GM23338 (cell line): ENCODE measurements around the gene SCG3. TPM values are rescaled to one million over a fixed set of nuclear protein-coding genes. Genes with fewer than 3 reads are reported as not detected.

ENCODE experiments used
- ATAC-seq: fragments of 200-7000 bp; cut with Tn5 transposase; 3 replicates; pipeline ENCODE4 v1.9.1; 2020
- DNase-seq: peaks from one replicate; pipeline ENCODE4 v3.0.0-alpha.2; 2015; ENCODE audit warnings: low spot score
- H2AFZ ChIP-seq: fragments of 200-600 bp; sonication (generic); 2 replicates; pipeline ENCODE4 v1.8.0; 2016; ENCODE audit warnings: antibody characterized with exemption, mild to moderate bottlenecking, moderate library complexity
- H3F3A ChIP-seq: fragments of 200-600 bp; sonication (generic); replicated peaks from 2 replicates; pipeline ENCODE4 v1.8.0; 2017; ENCODE audit warnings: antibody characterized with exemption, mixed run types, low read depth
- H3K27ac ChIP-seq: fragments of 200-600 bp; sonication (generic); 2 replicates; pipeline ENCODE4 v1.6.1; 2016; ENCODE audit warnings: low read depth
- H3K27me3 ChIP-seq: fragments of 200-600 bp; sonication (generic); 2 replicates; pipeline ENCODE4 v1.8.0; 2016; ENCODE audit warnings: mild to moderate bottlenecking, mixed run types, moderate library complexity; ENCODE audit not compliant: insufficient read depth
- H3K36me3 ChIP-seq: fragments of 200-600 bp; sonication (generic); 2 replicates; pipeline ENCODE4 v1.8.0; 2016; ENCODE audit warnings: mild to moderate bottlenecking; ENCODE audit not compliant: insufficient read depth
- H3K4me1 ChIP-seq: fragments of 200-600 bp; sonication (generic); 2 replicates; pipeline ENCODE4 v1.8.0; 2016; ENCODE audit warnings: mild to moderate bottlenecking, moderate library complexity; ENCODE audit not compliant: insufficient read depth
- H3K4me2 ChIP-seq: fragments of 200-600 bp; sonication (generic); 2 replicates; pipeline ENCODE4 v1.7.1; 2017; ENCODE audit warnings: mixed run types
- H3K4me3 ChIP-seq: fragments of 200-600 bp; sonication (generic); 2 replicates; pipeline ENCODE4 v1.6.1; 2016; ENCODE audit warnings: mixed run types
- H3K79me2 ChIP-seq: fragments of 200-600 bp; sonication (generic); replicated peaks from 2 replicates; pipeline ENCODE4 v1.8.0; 2017; ENCODE audit warnings: mild to moderate bottlenecking; ENCODE audit not compliant: insufficient read depth
- H3K9me2 ChIP-seq: fragments of 200-600 bp; sonication (generic); 2 replicates; pipeline ENCODE4 v1.8.0; 2017; ENCODE audit not compliant: insufficient read depth
- H4K20me1 ChIP-seq: fragments of 200-600 bp; sonication (generic); replicated peaks from 2 replicates; pipeline ENCODE4 v1.8.0; 2017; ENCODE audit warnings: mild to moderate bottlenecking; ENCODE audit not compliant: insufficient read depth
- H3K27ac Mint-ChIP-seq: 2 replicates; pipeline ENCODE4 v1.8.0; 2020; ENCODE audit warnings: inconsistent platforms, mild to moderate bottlenecking, moderate library complexity, mixed read lengths
- H3K27me3 Mint-ChIP-seq: 3 replicates; pipeline ENCODE4 v1.8.0; 2022; ENCODE audit warnings: low read depth, mild to moderate bottlenecking, moderate library complexity, mixed read lengths, inconsistent platforms; ENCODE audit not compliant: insufficient read depth, poor library complexity
- H3K36me3 Mint-ChIP-seq: 3 replicates; pipeline ENCODE4 v1.8.0; 2021; ENCODE audit warnings: low read depth, mild to moderate bottlenecking, inconsistent platforms, moderate library complexity, mixed read lengths
- H3K4me1 Mint-ChIP-seq: 3 replicates; pipeline ENCODE4 v1.8.0; 2020; ENCODE audit warnings: mild to moderate bottlenecking, inconsistent platforms, mixed read lengths
- H3K4me3 Mint-ChIP-seq: 3 replicates; pipeline ENCODE4 v1.8.0; 2021; ENCODE audit warnings: moderate library complexity, mild to moderate bottlenecking, inconsistent platforms, mixed read lengths
- H3K9me3 Mint-ChIP-seq: 3 replicates; pipeline ENCODE4 v1.8.0; 2020; ENCODE audit warnings: moderate library complexity, mild to moderate bottlenecking, inconsistent platforms, mixed read lengths
- JUNB ChIP-seq: IDR thresholded peaks from one replicate; pipeline ENCODE4 v1.6.1; 2016; ENCODE audit warnings: antibody characterized with exemption; ENCODE audit not compliant: unreplicated experiment
- NANOG ChIP-seq: IDR thresholded peaks from 2 replicates; pipeline ENCODE4 v1.6.1; 2016; ENCODE audit warnings: antibody characterized with exemption, borderline replicate concordance
- ZNF114 ChIP-seq: fragments of 250-450 bp; sonication (Bioruptor Pico); IDR thresholded peaks from 2 replicates; pipeline ENCODE4 v1.5.0; 2020; ENCODE audit warnings: mild to moderate bottlenecking, moderate library complexity
- ZNF331 ChIP-seq: fragments of 250-450 bp; sonication (Bioruptor Pico); IDR thresholded peaks from 2 replicates; pipeline ENCODE4 v1.5.0; 2020; ENCODE audit warnings: low read depth, mild to moderate bottlenecking, moderate library complexity
- polyA plus RNA-seq: library from polyadenylated mRNA; unstranded; fragments of >200 nt; fragmentation: Nextera tagmentation; extraction: Ambion mirVana; gene quantifications from 2 replicates; pipeline ENCODE4 v1.2.1, GENCODE V29; 2016
- total RNA-seq: library from RNA; depleted of rRNA; stranded (reverse); fragments of >200 nt; shearing (Covaris generic); gene quantifications from 2 replicates; pipeline ENCODE4 v1.2.3, GENCODE V29; 2014
- TF ChIP-seq, protein P1 (sequence below), 2 experiments: fragments of 200-600 bp in 1 of 2; sonication (generic) in 1 of 2; conservative IDR thresholded peaks; 2 replicates each; pipeline versions ENCODE4 v1.5.1 to v1.6.1; 2016 to 2017; ENCODE audit warnings: antibody characterized with exemption in 2 of 2, low read depth in 2 of 2, mild to moderate bottlenecking in 2 of 2, moderate library complexity in 1 of 2
- TF ChIP-seq, protein P2 (sequence below): IDR thresholded peaks from 2 replicates; pipeline ENCODE4 v1.6.1; 2016; ENCODE audit warnings: antibody characterized with exemption
- TF ChIP-seq, protein P3 (sequence below): IDR thresholded peaks from one replicate; pipeline ENCODE4 v1.6.1; 2018; ENCODE audit warnings: antibody characterized with exemption; ENCODE audit not compliant: unreplicated experiment

The SCG3 gene
- total and polyA plus RNA-seq, 2 experiments from 2014 or later: 44.2 to 99.5 TPM

- TF ChIP-seq, protein P1, sequence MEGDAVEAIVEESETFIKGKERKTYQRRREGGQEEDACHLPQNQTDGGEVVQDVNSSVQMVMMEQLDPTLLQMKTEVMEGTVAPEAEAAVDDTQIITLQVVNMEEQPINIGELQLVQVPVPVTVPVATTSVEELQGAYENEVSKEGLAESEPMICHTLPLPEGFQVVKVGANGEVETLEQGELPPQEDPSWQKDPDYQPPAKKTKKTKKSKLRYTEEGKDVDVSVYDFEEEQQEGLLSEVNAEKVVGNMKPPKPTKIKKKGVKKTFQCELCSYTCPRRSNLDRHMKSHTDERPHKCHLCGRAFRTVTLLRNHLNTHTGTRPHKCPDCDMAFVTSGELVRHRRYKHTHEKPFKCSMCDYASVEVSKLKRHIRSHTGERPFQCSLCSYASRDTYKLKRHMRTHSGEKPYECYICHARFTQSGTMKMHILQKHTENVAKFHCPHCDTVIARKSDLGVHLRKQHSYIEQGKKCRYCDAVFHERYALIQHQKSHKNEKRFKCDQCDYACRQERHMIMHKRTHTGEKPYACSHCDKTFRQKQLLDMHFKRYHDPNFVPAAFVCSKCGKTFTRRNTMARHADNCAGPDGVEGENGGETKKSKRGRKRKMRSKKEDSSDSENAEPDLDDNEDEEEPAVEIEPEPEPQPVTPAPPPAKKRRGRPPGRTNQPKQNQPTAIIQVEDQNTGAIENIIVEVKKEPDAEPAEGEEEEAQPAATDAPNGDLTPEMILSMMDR (conservative IDR thresholded peaks at IDR 0.05; ENCODE audit: low read depth in 2 of 2): no peak
- TF ChIP-seq JUNB: no peak
Observed at GRCh38 chr15:51658664-51659063, 22.6 kb upstream of the SCG3 start (continued).

DNA sequence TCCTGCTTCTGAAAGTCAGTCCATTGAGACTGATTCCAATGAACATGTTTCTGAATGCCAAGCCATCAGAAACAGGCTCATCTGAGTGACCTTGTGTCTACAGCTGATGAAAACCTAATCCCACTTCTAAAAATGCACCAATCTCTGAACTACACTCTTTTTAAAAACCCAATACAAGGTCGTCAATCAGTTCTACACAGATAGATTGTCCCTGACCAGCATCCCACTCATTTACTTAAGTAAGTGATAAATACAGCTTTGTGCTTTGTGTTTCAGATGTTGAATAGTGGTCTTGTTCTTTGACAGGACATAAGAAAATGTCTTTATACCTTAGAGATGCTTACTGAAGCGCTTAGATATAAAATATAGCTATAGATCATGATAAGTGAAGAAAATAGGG, 20.2 kb upstream of the SCG3 start:
- Histone ChIP-seq H3K27me3 (no peaks in the 10 kb centered on the region), H3K79me2 (no peaks in the 10 kb centered on the region), H3K4me2 (no peak overlapping the region), H4K20me1 (no peaks in the 10 kb centered on the region), H3K9me2 (no peaks in the 10 kb centered on the region), H3K27ac (no peak overlapping the region), H3K4me1 (no peaks in the 10 kb centered on the region), H2AFZ (no peak overlapping the region), H3F3A (no peaks in the 10 kb centered on the region), H3K36me3 (no peaks in the 10 kb centered on the region), H3K4me3 (no peak overlapping the region)
- Mint-ChIP-seq H3K36me3 (no peaks in the 10 kb centered on the region), H3K27me3 (no peaks in the 10 kb centered on the region), H3K4me3 (no peak overlapping the region), H3K4me1 (no peaks in the 10 kb centered on the region), H3K9me3 (no peaks in the 10 kb centered on the region), H3K27ac (no peak overlapping the region)
- TF ChIP-seq, protein P2, sequence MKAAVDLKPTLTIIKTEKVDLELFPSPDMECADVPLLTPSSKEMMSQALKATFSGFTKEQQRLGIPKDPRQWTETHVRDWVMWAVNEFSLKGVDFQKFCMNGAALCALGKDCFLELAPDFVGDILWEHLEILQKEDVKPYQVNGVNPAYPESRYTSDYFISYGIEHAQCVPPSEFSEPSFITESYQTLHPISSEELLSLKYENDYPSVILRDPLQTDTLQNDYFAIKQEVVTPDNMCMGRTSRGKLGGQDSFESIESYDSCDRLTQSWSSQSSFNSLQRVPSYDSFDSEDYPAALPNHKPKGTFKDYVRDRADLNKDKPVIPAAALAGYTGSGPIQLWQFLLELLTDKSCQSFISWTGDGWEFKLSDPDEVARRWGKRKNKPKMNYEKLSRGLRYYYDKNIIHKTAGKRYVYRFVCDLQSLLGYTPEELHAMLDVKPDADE: no peak
- TF ChIP-seq, protein P3, sequence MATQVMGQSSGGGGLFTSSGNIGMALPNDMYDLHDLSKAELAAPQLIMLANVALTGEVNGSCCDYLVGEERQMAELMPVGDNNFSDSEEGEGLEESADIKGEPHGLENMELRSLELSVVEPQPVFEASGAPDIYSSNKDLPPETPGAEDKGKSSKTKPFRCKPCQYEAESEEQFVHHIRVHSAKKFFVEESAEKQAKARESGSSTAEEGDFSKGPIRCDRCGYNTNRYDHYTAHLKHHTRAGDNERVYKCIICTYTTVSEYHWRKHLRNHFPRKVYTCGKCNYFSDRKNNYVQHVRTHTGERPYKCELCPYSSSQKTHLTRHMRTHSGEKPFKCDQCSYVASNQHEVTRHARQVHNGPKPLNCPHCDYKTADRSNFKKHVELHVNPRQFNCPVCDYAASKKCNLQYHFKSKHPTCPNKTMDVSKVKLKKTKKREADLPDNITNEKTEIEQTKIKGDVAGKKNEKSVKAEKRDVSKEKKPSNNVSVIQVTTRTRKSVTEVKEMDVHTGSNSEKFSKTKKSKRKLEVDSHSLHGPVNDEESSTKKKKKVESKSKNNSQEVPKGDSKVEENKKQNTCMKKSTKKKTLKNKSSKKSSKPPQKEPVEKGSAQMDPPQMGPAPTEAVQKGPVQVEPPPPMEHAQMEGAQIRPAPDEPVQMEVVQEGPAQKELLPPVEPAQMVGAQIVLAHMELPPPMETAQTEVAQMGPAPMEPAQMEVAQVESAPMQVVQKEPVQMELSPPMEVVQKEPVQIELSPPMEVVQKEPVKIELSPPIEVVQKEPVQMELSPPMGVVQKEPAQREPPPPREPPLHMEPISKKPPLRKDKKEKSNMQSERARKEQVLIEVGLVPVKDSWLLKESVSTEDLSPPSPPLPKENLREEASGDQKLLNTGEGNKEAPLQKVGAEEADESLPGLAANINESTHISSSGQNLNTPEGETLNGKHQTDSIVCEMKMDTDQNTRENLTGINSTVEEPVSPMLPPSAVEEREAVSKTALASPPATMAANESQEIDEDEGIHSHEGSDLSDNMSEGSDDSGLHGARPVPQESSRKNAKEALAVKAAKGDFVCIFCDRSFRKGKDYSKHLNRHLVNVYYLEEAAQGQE: no peak
- ATAC-seq (no peak), DNase-seq (no peak)

DNA sequence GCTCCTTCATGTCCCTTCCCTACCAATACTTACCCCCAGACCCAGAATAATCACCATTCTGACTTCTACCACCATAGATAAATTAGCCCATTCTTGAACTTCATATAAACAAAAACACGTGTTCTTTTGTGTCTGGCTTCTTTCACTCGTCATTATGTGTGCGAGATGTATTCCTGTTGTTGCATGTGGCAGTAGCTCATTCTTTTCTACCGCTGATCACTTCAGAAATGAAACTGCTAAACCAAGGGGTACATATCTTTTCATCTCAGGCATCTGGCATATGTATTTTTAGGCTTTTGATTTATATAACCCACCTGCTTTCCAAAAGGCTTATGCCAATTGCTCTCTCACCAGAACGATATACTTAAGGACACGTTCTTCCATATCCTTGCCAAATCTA, 13.8 kb upstream of the SCG3 start:
- Histone ChIP-seq H3K27me3 (no peaks in the 10 kb centered on the region), H3K4me1 (peaks cover 2% of the 10 kb centered on the region; the same call in 1 of the 2 replicates), H3K9me2 (peaks cover 4% of the 10 kb centered on the region; the same call in 1 of the 2 replicates), H3K79me2 (no peaks in the 10 kb centered on the region), H2AFZ (no peak overlapping the region), H3K4me3 (no peak overlapping the region), H3K27ac (no peak overlapping the region), H4K20me1 (no peaks in the 10 kb centered on the region), H3K4me2 (no peak overlapping the region), H3F3A (no peaks in the 10 kb centered on the region), H3K36me3 (no peaks in the 10 kb centered on the region)
- ATAC-seq: no peak
- H3K4me1 Mint-ChIP-seq: peaks cover 8% of the 10 kb centered on the region
- no peak for DNase-seq
- no peak overlapping the region for H3K4me3 Mint-ChIP-seq
- H3K36me3 Mint-ChIP-seq: no peaks in the 10 kb centered on the region
- H3K27me3 Mint-ChIP-seq: no peaks in the 10 kb centered on the region
- H3K9me3 Mint-ChIP-seq: no peaks in the 10 kb centered on the region
- H3K27ac Mint-ChIP-seq: no peak overlapping the region
- no peak for TF ChIP-seq ZNF114
- TF ChIP-seq NANOG: no peak
- TF ChIP-seq, protein P3: no peak
- no peak for TF ChIP-seq ZNF331
